ENCODE data around the gene PDE2A. TPM values are rescaled to one million over a fixed set of nuclear protein-coding genes. Genes with fewer than 3 reads are reported as not detected.

The PDE2A gene
- total and polyA plus RNA-seq, 11 donors, result 16.8 to 53.7 (median 23.7) TPM

DNA sequence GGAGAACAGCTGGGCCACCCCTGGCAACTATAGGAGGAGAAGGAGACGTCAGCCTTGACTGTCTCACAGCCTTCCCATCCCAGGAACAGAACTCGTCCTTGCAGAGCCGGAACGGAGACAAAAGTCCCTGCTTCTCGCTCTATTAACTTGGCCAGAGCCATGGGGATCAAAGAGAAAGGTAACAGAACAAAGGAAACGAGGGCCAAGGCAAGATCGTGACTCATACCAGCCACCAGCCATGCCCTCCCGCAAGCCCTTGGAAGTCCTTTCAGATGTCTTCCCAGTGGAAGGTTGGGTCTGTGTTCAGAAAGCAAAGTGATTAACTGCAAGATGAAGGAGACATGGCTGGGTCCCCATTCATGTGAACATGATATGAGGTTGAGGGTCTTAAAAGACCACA, 64.7 kb downstream of the PDE2A start:
- intact Hi-C loops (cut with DNase I), result no loop called here
- no peak for TF ChIP-seq POLR2A (IDR thresholded peaks at IDR 0.05)
- no peak for TF ChIP-seq CTCF (IDR thresholded peaks at IDR 0.05)
- Histone ChIP-seq H3K9me3 (no peaks in the 10 kb centered on the region), H3K27me3 (peaks cover 0 to 16% (median 0%) of the 10 kb centered on the region in 9 donors), H3K4me3 (no peak overlapping the region), H3K36me3 (peaks cover 0 to 7% (median 0%) of the 10 kb centered on the region in 9 donors), H3K4me1 (peaks cover 0 to 59% (median 29%) of the 10 kb centered on the region in 12 donors), H3K27ac (no peak overlapping the region)
- ATAC-seq, result no peak
- DNase-seq, result no peak
- 87 to 93% (median 89%) methylated on average over 8 of the region's 8 CpGs for WGBS, 4 donors

DNA sequence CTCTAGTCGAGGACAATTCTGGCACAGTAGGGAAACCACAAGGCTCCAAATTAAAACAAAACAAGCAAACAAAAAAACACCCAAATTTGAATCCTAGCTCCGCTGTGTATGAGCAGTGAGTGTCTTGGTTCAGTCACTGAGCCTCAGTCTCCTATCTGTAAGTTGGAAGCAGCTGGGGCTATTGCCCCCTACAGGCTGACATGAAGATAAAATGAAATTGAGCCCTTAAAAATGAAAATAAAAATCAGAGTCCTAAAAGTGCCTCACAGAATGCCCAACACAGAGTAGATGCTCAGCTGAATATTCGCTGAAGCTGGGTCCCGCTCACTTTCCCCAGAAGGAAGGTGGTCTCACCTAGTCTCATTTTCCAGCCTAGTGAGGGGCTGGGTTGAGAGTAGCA, 65.2 kb downstream of the PDE2A start:
- Histone ChIP-seq H3K4me3 (no peak overlapping the region), H3K27me3 (peaks cover 0 to 16% (median 0%) of the 10 kb centered on the region in 9 donors), H3K4me1 (peaks cover 0 to 55% (median 25%) of the 10 kb centered on the region in 12 donors), H3K36me3 (peaks cover 0 to 10% (median 0%) of the 10 kb centered on the region in 9 donors), H3K9me3 (no peaks in the 10 kb centered on the region), H3K27ac (no peak overlapping the region)
- ATAC-seq (no peak), DNase-seq (no peak)
- WGBS, 4 donors, result 87 to 91% (median 88%) methylated on average over 4 of the region's 4 CpGs
- TF ChIP-seq CTCF (IDR thresholded peaks at IDR 0.05) (peak in 10 of 12 donors; percentile 16 to 54 (median 40)), POLR2A (IDR thresholded peaks at IDR 0.05) (no peak)
- intact Hi-C loops (cut with DNase I), result no loop called here

DNA sequence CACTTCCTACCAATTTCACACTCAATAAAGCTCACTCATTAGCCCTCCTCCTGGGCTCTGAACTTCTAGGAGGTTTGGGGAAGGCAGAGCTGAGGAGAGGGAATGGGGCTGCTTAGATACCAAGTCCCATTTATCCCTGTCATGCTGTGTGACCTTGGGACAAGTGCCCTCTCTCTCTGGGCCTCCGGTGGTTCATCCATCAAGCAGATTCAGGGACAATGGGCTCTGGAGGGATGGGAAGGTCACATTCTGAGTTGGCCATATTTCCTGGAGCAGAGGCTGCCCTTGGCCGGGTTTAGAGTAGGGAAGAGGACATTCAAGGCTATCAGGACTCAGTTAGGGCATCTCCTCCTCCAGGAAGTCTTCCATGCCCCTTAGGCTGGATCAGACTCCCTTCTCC, 66.7 kb downstream of the PDE2A start:
- no peak for ATAC-seq

More for the DNA sequence above, 66.7 kb downstream of the PDE2A start:
- Histone ChIP-seq H3K4me3 (no peak overlapping the region), H3K9me3 (no peaks in the 10 kb centered on the region), H3K27ac (no peak overlapping the region), H3K36me3 (peaks cover 0 to 10% (median 0%) of the 10 kb centered on the region in 9 donors), H3K27me3 (peaks cover 0 to 19% (median 0%) of the 10 kb centered on the region in 9 donors), H3K4me1 (peaks cover 0 to 41% (median 21%) of the 10 kb centered on the region in 12 donors)
- 50 to 86% (median 62%) methylated on average over 2 of the region's 2 CpGs for WGBS, 4 donors
- TF ChIP-seq POLR2A (IDR thresholded peaks at IDR 0.05) (no peak), CTCF (IDR thresholded peaks at IDR 0.05) (no peak)
- intact Hi-C loops (cut with DNase I), result no loop called here
- DNase-seq, result no peak

All from heart left ventricle (tissue), 16 donors.